H1 (cell line): ENCODE data around the gene HTR5A. TPM values are rescaled to one million over a fixed set of nuclear protein-coding genes. Genes with fewer than 3 reads are reported as not detected.

ENCODE experiments used
- CTCF ChIA-PET: fragments of 300-600 bp; sonication (Branson Sonifier 250); formaldehyde crosslinking; loops from one replicate; lab custom pipeline; 2021; ENCODE audit not compliant: partially characterized antibody; lab: Charles Lee
- POLR2A ChIA-PET: fragments of 300-600 bp; sonication (Branson Sonifier 250); formaldehyde crosslinking; loops from one replicate; lab custom pipeline; 2021; ENCODE audit warnings: inconsistent platforms; ENCODE audit not compliant: partially characterized antibody; lab: Charles Lee
- DNase-seq, 2 experiments: peaks; one replicate each; pipeline versions ENCODE4 v3.0.0 to v3.0.0-alpha.2; 2010 to 2022; ENCODE audit warnings: low spot score in 2 of 2, low read depth in 1 of 2, mixed read lengths in 1 of 2
- FAIRE-seq: peaks from 2 replicates; lab custom pipeline; 2011; peaks lifted over from hg19 to GRCh38; lab: Jason Lieb, UNC
- H2AFZ ChIP-seq: 2 replicates; pipeline ENCODE4 v1.8.1; 2012; ENCODE audit warnings: low read length, inconsistent platforms
- H2AK5ac ChIP-seq: 2 replicates; pipeline ENCODE4 v1.6.1; 2013; ENCODE audit warnings: low read depth, low read length
- H2BK120ac ChIP-seq: replicated peaks from 2 replicates; pipeline ENCODE3; 2013; ENCODE audit warnings: low read depth, low read length, inconsistent platforms
- H2BK12ac ChIP-seq: 2 replicates; pipeline ENCODE4 v1.6.1; 2013; ENCODE audit warnings: low read depth, low read length
- H2BK15ac ChIP-seq: 2 replicates; pipeline ENCODE4 v1.6.1; 2013; ENCODE audit warnings: low read length
- H2BK20ac ChIP-seq: 2 replicates; pipeline ENCODE4 v1.6.1; 2013; ENCODE audit warnings: low read length
- H2BK5ac ChIP-seq: 2 replicates; pipeline ENCODE4 v1.6.1; 2013; ENCODE audit warnings: low read depth, low read length
- H3K14ac ChIP-seq: 2 replicates; pipeline ENCODE4 v1.6.1; 2013; ENCODE audit warnings: inconsistent platforms; ENCODE audit not compliant: insufficient read length
- H3K18ac ChIP-seq: 2 replicates; pipeline ENCODE4 v1.6.1; 2013; ENCODE audit warnings: low read length; ENCODE audit errors: extremely low read depth
- H3K23ac ChIP-seq: 2 replicates; pipeline ENCODE4 v1.6.1; 2013; ENCODE audit warnings: inconsistent platforms; ENCODE audit not compliant: insufficient read length
- H3K23me2 ChIP-seq: 2 replicates; pipeline ENCODE4 v1.6.1; 2013; ENCODE audit warnings: low read depth, low read length
- H3K27ac ChIP-seq: 2 replicates; pipeline ENCODE4 v1.6.1; 2011; ENCODE audit warnings: low read depth, low read length, inconsistent platforms
- H3K27me3 ChIP-seq, 4 experiments: replicated peaks in 1 of 4; 1 replicate in 1 of 4; 2 replicates in 3 of 4; pipeline versions ENCODE4 v1.6.1 to v1.8.1; 2011 to 2013; ENCODE audit warnings: low read length in 3 of 4, mild to moderate bottlenecking in 3 of 4, inconsistent platforms in 2 of 4, mixed read lengths in 2 of 4, moderate library complexity in 1 of 4; ENCODE audit not compliant: control insufficient read depth in 3 of 4, insufficient read depth in 3 of 4; ENCODE audit errors: extremely low read depth in 1 of 4
- H3K36me3 ChIP-seq, 4 experiments: 2 replicates each; pipeline versions ENCODE4 v1.6.1 to v1.8.1; 2011 to 2013; ENCODE audit warnings: mild to moderate bottlenecking in 4 of 4, low read length in 3 of 4, moderate library complexity in 2 of 4, control low read depth in 1 of 4, inconsistent platforms in 1 of 4; ENCODE audit not compliant: insufficient read depth in 4 of 4, control insufficient read depth in 2 of 4
- H3K4ac ChIP-seq: replicated peaks from 2 replicates; pipeline ENCODE3; 2013; ENCODE audit warnings: low read length, low read depth, mixed read lengths, inconsistent platforms; ENCODE audit not compliant: insufficient read length
- H3K4me1 ChIP-seq, 4 experiments: replicated peaks in 1 of 4; 1 replicate in 1 of 4; 2 replicates in 3 of 4; pipeline versions ENCODE4 v1.6.1 to v1.8.1; 2011 to 2013; ENCODE audit warnings: low read length in 3 of 4, inconsistent platforms in 2 of 4, mixed read lengths in 1 of 4; ENCODE audit not compliant: insufficient read depth in 4 of 4, control insufficient read depth in 3 of 4
- H3K4me2 ChIP-seq, 2 experiments: 2 replicates each; pipeline versions ENCODE4 v1.6.1 to v1.8.1; 2011 to 2013; ENCODE audit warnings: low read depth in 2 of 2, low read length in 2 of 2, control low read depth in 1 of 2, inconsistent platforms in 1 of 2, mild to moderate bottlenecking in 1 of 2; ENCODE audit not compliant: insufficient read depth in 1 of 2
- H3K4me3 ChIP-seq, 4 experiments: fragments of 200-600, 300-600 bp in 1 of 4; sonication (generic), shearing (Covaris generic), sonication (Bioruptor Twin) in 1 of 4; 2 replicates each; pipeline versions ENCODE4 v1.5.1 to v1.8.1; 2011 to 2016; ENCODE audit warnings: low read length in 4 of 4, low read depth in 3 of 4, control low read depth in 2 of 4, inconsistent platforms in 2 of 4, mild to moderate bottlenecking in 2 of 4, mixed read lengths in 1 of 4, moderate library complexity in 1 of 4; ENCODE audit not compliant: insufficient read depth in 2 of 4; ENCODE audit errors: extremely low read depth in 1 of 4
- H3K56ac ChIP-seq: replicated peaks from 2 replicates; pipeline ENCODE3; 2013; ENCODE audit warnings: low read depth, mild to moderate bottlenecking, mixed read lengths, low read length, inconsistent platforms; ENCODE audit not compliant: insufficient read length
- H3K79me1 ChIP-seq: 2 replicates; pipeline ENCODE4 v1.6.1; 2013; ENCODE audit warnings: low read depth, low read length, control low read depth
- H3K79me2 ChIP-seq, 2 experiments: 2 replicates each; pipeline versions ENCODE4 v1.6.1 to v1.8.1; 2012 to 2013; ENCODE audit warnings: low read length in 2 of 2, mild to moderate bottlenecking in 2 of 2, inconsistent platforms in 1 of 2; ENCODE audit not compliant: insufficient read depth in 2 of 2, control insufficient read depth in 1 of 2
- H3K9ac ChIP-seq, 4 experiments: replicated peaks in 1 of 4; 1 replicate in 1 of 4; 2 replicates in 3 of 4; pipeline versions ENCODE4 v1.6.1 to v1.8.1; 2011 to 2013; ENCODE audit warnings: low read depth in 3 of 4, low read length in 3 of 4, control low read depth in 2 of 4, mild to moderate bottlenecking in 2 of 4, moderate library complexity in 2 of 4, inconsistent platforms in 1 of 4; ENCODE audit errors: extremely low read depth in 1 of 4
- H3K9me3 ChIP-seq, 2 experiments: 2 replicates each; pipeline versions ENCODE4 v1.6.1 to v1.8.1; 2012 to 2013; ENCODE audit warnings: mild to moderate bottlenecking in 2 of 2, moderate library complexity in 2 of 2, control low read depth in 1 of 2, inconsistent platforms in 1 of 2, low read depth in 1 of 2, low read length in 1 of 2, mixed read lengths in 1 of 2; ENCODE audit not compliant: insufficient read depth in 2 of 2
- H4K20me1 ChIP-seq, 2 experiments: replicated peaks in 1 of 2; 2 replicates each; pipeline versions ENCODE3 to v1.8.1; 2011 to 2013; ENCODE audit warnings: inconsistent platforms in 2 of 2, low read length in 2 of 2, mild to moderate bottlenecking in 1 of 2; ENCODE audit not compliant: insufficient read depth in 2 of 2, control insufficient read depth in 1 of 2
- H4K5ac ChIP-seq: 2 replicates; pipeline ENCODE4 v1.6.1; 2013; ENCODE audit warnings: low read length, low read depth, mixed read lengths, inconsistent platforms; ENCODE audit not compliant: insufficient read length
- H4K8ac ChIP-seq: 2 replicates; pipeline ENCODE4 v1.8.0; 2013; ENCODE audit warnings: mild to moderate bottlenecking, moderate library complexity, low read length, inconsistent platforms; ENCODE audit not compliant: insufficient read depth; ENCODE audit errors: extremely low read depth
- H4K91ac ChIP-seq: replicated peaks from 2 replicates; pipeline ENCODE3; 2013; ENCODE audit warnings: low read length, mixed read lengths, inconsistent platforms; ENCODE audit not compliant: insufficient read length
- GABPA ChIP-seq: IDR thresholded peaks from 2 replicates; pipeline ENCODE4 v1.6.1; 2011; ENCODE audit warnings: mild to moderate bottlenecking, low read length, moderate library complexity, borderline replicate concordance; ENCODE audit not compliant: insufficient read depth
- KDM1A ChIP-seq: fragments of 200-600, 300-600 bp; sonication (generic); IDR thresholded peaks from 2 replicates; pipeline ENCODE4 v1.7.1; 2016; ENCODE audit warnings: mild to moderate bottlenecking, low read length, borderline replicate concordance
- SUZ12 ChIP-seq: fragments of 200-600 bp; sonication (generic); IDR thresholded peaks from 2 replicates; pipeline ENCODE4 v1.6.1; 2012; ENCODE audit warnings: mild to moderate bottlenecking, inconsistent platforms, low read length, moderate library complexity, mixed read lengths
- WGBS, 2 experiments: shearing (Covaris generic) in 1 of 2; methylation state at CpG; one replicate each; pipeline versions ENCODE4 v1.1.6 to v1.1.7; 2013 to 2015; ENCODE audit warnings: low lambda C conversion rate in 2 of 2, mixed read lengths in 2 of 2, inconsistent platforms in 1 of 2, low coverage in 1 of 2, missing lambda C conversion rate in 1 of 2; ENCODE audit not compliant: insufficient replicate concordance in 2 of 2, insufficient coverage in 1 of 2, insufficient read length in 1 of 2; ENCODE audit errors: extremely low coverage in 1 of 2, missing lambda C conversion rate in 1 of 2; 5-methylcytosine and 5-hydroxymethylcytosine counted together
- polyA plus RNA-seq, 7 experiments: library from polyadenylated mRNA; depleted of rRNA in 3 of 7; stranded (reverse) in 5 of 7; unstranded in 2 of 7; fragments of >200 nt in 5 of 7; fragments of 200-250 nt in 2 of 7; gene quantifications; 1 replicate in 5 of 7; 2 replicates in 1 of 7; 4 replicates in 1 of 7; pipeline versions ENCODE4 v1.2.1 to v1.2.3, GENCODE V29; 2011 to 2013; ENCODE audit warnings: missing spikeins in 2 of 7, mixed read lengths in 2 of 7
- total RNA-seq: library from RNA; stranded (reverse); fragmentation: NEBNext Ultra II Directional; extraction: Animal tissue kit (Norgen Biotek cat#: 25700); gene quantifications from 2 replicates; pipeline ENCODE4 v1.2.1, GENCODE V29; 2021

HTR5A gene
- total and polyA plus RNA-seq, 2 of the 8 experiments (the other 6 are each of a cell fraction or from before 2014, with no cell fraction given): 0.02 TPM; not detected in 1

- no peak overlapping the region for H3K56ac ChIP-seq
- no peak overlapping the region for H2AFZ ChIP-seq
- no peak for FAIRE-seq
Observed at GRCh38 chr7:155094636-155095135, 24.6 kb downstream of the HTR5A start.

More at GRCh38 chr7:155094636-155095135, 24.6 kb downstream of the HTR5A start:
- Histone ChIP-seq H3K4me2 (no peak overlapping the region), H3K4me3 (no peak overlapping the region), H3K23me2 (no peaks in the 10 kb centered on the region; the same call in 1 of the 2 replicates), H2BK120ac (no peak overlapping the region), H3K9ac (no peak overlapping the region), H3K36me3 (no peaks in the 10 kb centered on the region), H2BK15ac (no peak overlapping the region), H3K4ac (no peak overlapping the region), H2BK20ac (no peak overlapping the region), H3K9me3 (peaks cover 5 to 10% of the 10 kb centered on the region in 2 experiments; a peak in 2 of 4 replicates), H3K23ac (no peak overlapping the region)
- CTCF ChIA-PET: interaction anchor here (0.6 to 1.4 kb wide), 4 partner anchors 12 to 261 kb away, joined by 3 to 6 read pairs (median 3); no protein-coding TSS in a partner anchor
- no peak for TF ChIP-seq SUZ12
- TF ChIP-seq GABPA: no peak
- TF ChIP-seq KDM1A: no peak
- TF ChIP-seq, all 59 proteins: peak for 0
- POLR2A ChIA-PET: no interaction called here
- H4K20me1 ChIP-seq: no peaks in the 10 kb centered on the region
- H4K91ac ChIP-seq: no peak overlapping the region
- H3K27ac ChIP-seq: no peak overlapping the region
- H2BK12ac ChIP-seq: no peak overlapping the region
- no peak overlapping the region for H4K5ac ChIP-seq
- H3K14ac ChIP-seq: no peak overlapping the region
- H4K8ac ChIP-seq: no peak overlapping the region
- H3K79me2 ChIP-seq: no peaks in the 10 kb centered on the region
- no peak for DNase-seq
- no peaks in the 10 kb centered on the region for H3K79me1 ChIP-seq
- no peak overlapping the region for H2BK5ac ChIP-seq
- no peaks in the 10 kb centered on the region for H3K4me1 ChIP-seq
- H3K18ac ChIP-seq: no peak overlapping the region
- WGBS, 2 experiments: 71% methylated on average over 6 of the region's 6 CpGs; no CpG with 5 or more reads in 1 of the 2 experiments
- H3K27me3 ChIP-seq: no peaks in the 10 kb centered on the region
- no peak overlapping the region for H2AK5ac ChIP-seq
